HCT116 (cell line): ENCODE measurements around the gene CCDC88C. TPM values are rescaled to one million over a fixed set of nuclear protein-coding genes. Genes with fewer than 3 reads are reported as not detected.

ENCODE experiments used
- ATAC-seq: fragments of 200-7000 bp; cut with Tn5 transposase; 2 replicates; pipeline ENCODE4 v1.9.1; 2020; ENCODE audit warnings: mild to moderate bottlenecking, moderate library complexity
- BruUV-seq: library from RNA; stranded (reverse); fragments of 400-500 nt; replicated peaks from 2 replicates; lab custom pipeline; 2021; lab: Mats Ljungman, UMichigan
- CTCF ChIA-PET: fragments of 300-600 bp; sonication (Branson Sonifier 250); formaldehyde crosslinking; loops from one replicate; lab custom pipeline; 2021; ENCODE audit warnings: antibody characterized with exemption; lab: Charles Lee
- POLR2A ChIA-PET: fragments of 300-600, 350-600 bp; sonication (Branson Sonifier 250); formaldehyde crosslinking; loops from one replicate; lab custom pipeline; 2021; ENCODE audit warnings: antibody characterized with exemption; lab: Charles Lee
- RAD21 ChIA-PET, 2 experiments: fragments of 300-600 bp; sonication (Branson Sonifier 250); formaldehyde crosslinking; loops; one replicate each; lab custom pipeline; 2023; ENCODE audit warnings: low total read pairs in 2 of 2; ENCODE audit not compliant: uncharacterized antibody in 2 of 2, unreplicated experiment in 2 of 2, low non-redundant PET in 1 of 2; lab: Charles Lee
- DNase-seq: peaks from one replicate; pipeline ENCODE4 v3.0.0-alpha.2; 2010; ENCODE audit warnings: low read depth, low spot score
- H2AFZ ChIP-seq: fragments of 200-600 bp; shearing (Covaris generic), sonication (generic); 2 replicates; pipeline ENCODE4 v1.6.1; 2017; ENCODE audit warnings: low read depth, mixed run types, mixed read lengths, antibody characterized with exemption, low read length; ENCODE audit not compliant: poor library complexity, severe bottlenecking
- H3K27ac ChIP-seq: 2 replicates; pipeline ENCODE4 v1.5.1; 2012; ENCODE audit warnings: low read depth, low read length
- H3K27me3 ChIP-seq: fragments of 200-600 bp; sonication (generic); 2 replicates; pipeline ENCODE4 v1.6.1; 2016; ENCODE audit warnings: mixed run types, low read length, mixed read lengths; ENCODE audit not compliant: insufficient read depth
- H3K36me3 ChIP-seq, 2 experiments: fragments of 200-500 bp in 1 of 2; fragments of 200-600 bp in 1 of 2; sonication (Bioruptor generic) in 1 of 2; sonication (generic) in 1 of 2; 2 replicates each; pipeline versions ENCODE4 v1.5.1 to v1.6.1; 2014 to 2016; ENCODE audit warnings: low read length in 2 of 2, inconsistent platforms in 1 of 2, mixed read lengths in 1 of 2, mixed run types in 1 of 2; ENCODE audit not compliant: insufficient read depth in 2 of 2, control insufficient read depth in 1 of 2
- H3K4me1 ChIP-seq, 2 experiments: fragments of 200-600 bp in 1 of 2; sonication (generic) in 1 of 2; 2 replicates each; pipeline versions ENCODE4 v1.5.1 to v1.6.1; 2012 to 2017; ENCODE audit warnings: low read length in 2 of 2, inconsistent platforms in 1 of 2, mild to moderate bottlenecking in 1 of 2, mixed read lengths in 1 of 2, mixed run types in 1 of 2, moderate library complexity in 1 of 2; ENCODE audit not compliant: insufficient read depth in 2 of 2, control insufficient read depth in 1 of 2
- H3K4me2 ChIP-seq: fragments of 200-600 bp; sonication (generic); 2 replicates; pipeline ENCODE4 v1.6.1; 2017; ENCODE audit warnings: mixed run types, low read length, mixed read lengths
- H3K4me3 ChIP-seq, 2 experiments: fragments of 200-600 bp in 1 of 2; sonication (generic) in 1 of 2; replicated peaks in 1 of 2; 2 replicates each; pipeline ENCODE4 v1.5.1; 2011 to 2016; ENCODE audit warnings: low read length in 2 of 2, control low read depth in 1 of 2, low read depth in 1 of 2, mild to moderate bottlenecking in 1 of 2, mixed read lengths in 1 of 2, mixed run types in 1 of 2
- H3K79me2 ChIP-seq: fragments of 200-600 bp; sonication (generic); 2 replicates; pipeline ENCODE4 v1.6.1; 2017; ENCODE audit warnings: mild to moderate bottlenecking, mixed run types, low read length, moderate library complexity, mixed read lengths; ENCODE audit not compliant: insufficient read depth
- H3K9ac ChIP-seq: fragments of 200-600 bp; sonication (generic); 2 replicates; pipeline ENCODE4 v1.6.1; 2016; ENCODE audit warnings: low read length, mixed read lengths
- H3K9me2 ChIP-seq: fragments of 200-600 bp; sonication (generic), shearing (Covaris generic); 2 replicates; pipeline ENCODE4 v1.6.1; 2017; ENCODE audit warnings: mixed run types, mild to moderate bottlenecking, moderate library complexity; ENCODE audit not compliant: insufficient read depth
- H3K9me3 ChIP-seq, 2 experiments: fragments of 200-500 bp in 1 of 2; fragments of 200-600 bp in 1 of 2; sonication (Bioruptor generic) in 1 of 2; sonication (generic) in 1 of 2; 2 replicates each; pipeline ENCODE4 v1.6.1; 2014 to 2017; ENCODE audit warnings: low read length in 2 of 2, mixed read lengths in 2 of 2, inconsistent platforms in 1 of 2, low read depth in 1 of 2, mild to moderate bottlenecking in 1 of 2, mixed run types in 1 of 2, moderate library complexity in 1 of 2; ENCODE audit not compliant: control insufficient read depth in 1 of 2, insufficient read depth in 1 of 2
- H4K20me1 ChIP-seq: fragments of 200-600 bp; sonication (generic), shearing (Covaris generic); 2 replicates; pipeline ENCODE4 v1.6.1; 2017; ENCODE audit warnings: mixed run types, mild to moderate bottlenecking, moderate library complexity; ENCODE audit not compliant: insufficient read depth
- EGR1 ChIP-seq: IDR thresholded peaks from 2 replicates; pipeline ENCODE4 v1.6.1; 2012; ENCODE audit warnings: low read depth
- EZH2 ChIP-seq: fragments of 200-600 bp; sonication (generic); IDR thresholded peaks from 2 replicates; pipeline ENCODE4 v1.6.1; 2017; ENCODE audit warnings: antibody characterized with exemption, mixed run types
- EZH2phosphoT487 ChIP-seq: fragments of 200-600 bp; IDR thresholded peaks from 2 replicates; pipeline ENCODE4 v1.6.1; 2018; ENCODE audit warnings: antibody characterized with exemption, borderline replicate concordance
- JUND ChIP-seq: IDR thresholded peaks from 2 replicates; pipeline ENCODE4 v1.6.1; 2012
- RAD21 ChIP-seq: IDR thresholded peaks from 2 replicates; pipeline ENCODE4 v1.6.1; 2012; ENCODE audit warnings: low read depth, mild to moderate bottlenecking
- SP1 ChIP-seq: IDR thresholded peaks from 2 replicates; pipeline ENCODE4 v1.6.1; 2012; ENCODE audit warnings: low read depth
- SRF ChIP-seq: IDR thresholded peaks from 2 replicates; pipeline ENCODE4 v1.6.1; 2012; ENCODE audit warnings: low read depth
- YY1 ChIP-seq: IDR thresholded peaks from 2 replicates; pipeline ENCODE4 v1.6.1; 2011; ENCODE audit warnings: low read length, low read depth, moderate library complexity, mild to moderate bottlenecking; ENCODE audit not compliant: insufficient replicate concordance; ENCODE audit errors: extremely low read depth
- ZFX ChIP-seq: fragments of 450-650 bp; IDR thresholded peaks from 2 replicates; pipeline ENCODE4 v1.6.1; 2017
- ZNF274 ChIP-seq: fragments of 200-500 bp; sonication (Bioruptor generic); IDR thresholded peaks from 2 replicates; pipeline ENCODE4 v1.6.1; 2014; ENCODE audit warnings: mild to moderate bottlenecking, low read depth, low read length, inconsistent platforms
- intact Hi-C: fragments of 100-400 bp; cut with micrococcal nuclease; formaldehyde crosslinking; loops from 2 replicates; pipeline ENCODE4 v1.10.0; 2022
- total RNA-seq: library from RNA; stranded (reverse); gene quantifications from one replicate; pipeline ENCODE4 v1.2.1, GENCODE V29; 2021; ENCODE audit not compliant: unreplicated experiment
- TF ChIP-seq, protein P1 (sequence below), 3 experiments: fragments of 200-600 bp in 1 of 3; sonication (generic) in 1 of 3; IDR thresholded peaks in 2 of 3; conservative IDR thresholded peaks in 1 of 3; 2 replicates each; pipeline ENCODE4 v1.5.1; 2012 to 2017; ENCODE audit warnings: low read depth in 2 of 3, low read length in 2 of 3, antibody characterized with exemption in 1 of 3, borderline replicate concordance in 1 of 3, control low read depth in 1 of 3, mild to moderate bottlenecking in 1 of 3, mixed read lengths in 1 of 3, mixed run types in 1 of 3, moderate library complexity in 1 of 3; ENCODE audit not compliant: insufficient read depth in 1 of 3
- TF ChIP-seq, protein P2 (sequence below): IDR thresholded peaks from 2 replicates; pipeline ENCODE4 v1.6.1; 2012

CCDC88C gene
- total RNA-seq, 1 experiment from 2014 or later: 20.8 TPM

DNA sequence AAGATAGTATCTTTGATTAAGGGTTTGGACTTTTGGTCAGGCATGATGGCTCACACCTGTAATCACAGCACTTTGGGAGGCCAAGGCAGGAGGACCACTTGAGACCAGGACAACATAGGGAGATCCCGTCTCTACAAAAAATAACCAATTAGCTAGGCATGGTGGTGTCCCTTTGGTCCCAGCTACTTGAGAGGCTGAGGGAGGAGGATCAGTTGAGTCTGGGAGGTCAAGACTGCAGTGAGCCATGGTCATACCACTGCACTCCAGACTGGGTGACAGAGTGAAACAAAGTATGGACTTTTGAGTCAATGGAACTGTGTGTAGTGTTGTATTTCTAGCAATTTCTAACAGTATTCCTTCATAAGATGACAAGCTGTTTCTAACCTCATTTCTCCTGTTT lies 38.7 kb upstream of the CCDC88C start:
- Histone ChIP-seq H3K36me3 (peaks cover 28 to 32% of the 10 kb centered on the region in 2 experiments), H3K27me3 (no peaks in the 10 kb centered on the region), H3K4me1 (no peaks in the 10 kb centered on the region), H3K9me2 (no peaks in the 10 kb centered on the region), H3K9ac (no peak overlapping the region), H3K79me2 (0 out of 2 replicates have a peak, but pooled peaks cover 4% of the 10 kb centered on the region), H4K20me1 (0 out of 2 replicates have a peak, but pooled peaks cover 4% of the 10 kb centered on the region), H3K9me3 (no peaks in the 10 kb centered on the region)
- no peak for ATAC-seq
- POLR2A ChIA-PET: no interaction called here
- BruUV-seq: no TSS peak
- intact Hi-C loops: no loop called here
- RAD21 ChIA-PET: no interaction called here
- TF ChIP-seq ZFX: no peak
- TF ChIP-seq, protein P1, sequence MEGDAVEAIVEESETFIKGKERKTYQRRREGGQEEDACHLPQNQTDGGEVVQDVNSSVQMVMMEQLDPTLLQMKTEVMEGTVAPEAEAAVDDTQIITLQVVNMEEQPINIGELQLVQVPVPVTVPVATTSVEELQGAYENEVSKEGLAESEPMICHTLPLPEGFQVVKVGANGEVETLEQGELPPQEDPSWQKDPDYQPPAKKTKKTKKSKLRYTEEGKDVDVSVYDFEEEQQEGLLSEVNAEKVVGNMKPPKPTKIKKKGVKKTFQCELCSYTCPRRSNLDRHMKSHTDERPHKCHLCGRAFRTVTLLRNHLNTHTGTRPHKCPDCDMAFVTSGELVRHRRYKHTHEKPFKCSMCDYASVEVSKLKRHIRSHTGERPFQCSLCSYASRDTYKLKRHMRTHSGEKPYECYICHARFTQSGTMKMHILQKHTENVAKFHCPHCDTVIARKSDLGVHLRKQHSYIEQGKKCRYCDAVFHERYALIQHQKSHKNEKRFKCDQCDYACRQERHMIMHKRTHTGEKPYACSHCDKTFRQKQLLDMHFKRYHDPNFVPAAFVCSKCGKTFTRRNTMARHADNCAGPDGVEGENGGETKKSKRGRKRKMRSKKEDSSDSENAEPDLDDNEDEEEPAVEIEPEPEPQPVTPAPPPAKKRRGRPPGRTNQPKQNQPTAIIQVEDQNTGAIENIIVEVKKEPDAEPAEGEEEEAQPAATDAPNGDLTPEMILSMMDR (IDR thresholded peaks at IDR 0.05 in 2 of 3, conservative IDR thresholded peaks at IDR 0.05 in 1 of 3; ENCODE audit: borderline replicate concordance in 1 of 3, insufficient read depth in 1 of 3, low read depth in 2 of 3, low read length in 2 of 3): no peak
- no peak for TF ChIP-seq SP1
- no peak for TF ChIP-seq JUND
- no peak for TF ChIP-seq EGR1
- TF ChIP-seq YY1: no peak
- TF ChIP-seq ZNF274: no peak
- TF ChIP-seq, protein P2, sequence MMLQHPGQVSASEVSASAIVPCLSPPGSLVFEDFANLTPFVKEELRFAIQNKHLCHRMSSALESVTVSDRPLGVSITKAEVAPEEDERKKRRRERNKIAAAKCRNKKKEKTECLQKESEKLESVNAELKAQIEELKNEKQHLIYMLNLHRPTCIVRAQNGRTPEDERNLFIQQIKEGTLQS: no peak
- TF ChIP-seq EZH2phosphoT487: no peak
- no peak for TF ChIP-seq EZH2
- TF ChIP-seq SRF: no peak
- no peak for TF ChIP-seq RAD21
- TF ChIP-seq, all 23 proteins: peak for 0
- DNase-seq: no peak
- Histone ChIP-seq H3K4me2 (no peak overlapping the region), H3K4me3 (no peak overlapping the region), H2AFZ (no peak overlapping the region), H3K27ac (no peak overlapping the region)
- CTCF ChIA-PET: no interaction called here
